ENCODE results near the gene CADM4.

Gene CADM4

DNA sequence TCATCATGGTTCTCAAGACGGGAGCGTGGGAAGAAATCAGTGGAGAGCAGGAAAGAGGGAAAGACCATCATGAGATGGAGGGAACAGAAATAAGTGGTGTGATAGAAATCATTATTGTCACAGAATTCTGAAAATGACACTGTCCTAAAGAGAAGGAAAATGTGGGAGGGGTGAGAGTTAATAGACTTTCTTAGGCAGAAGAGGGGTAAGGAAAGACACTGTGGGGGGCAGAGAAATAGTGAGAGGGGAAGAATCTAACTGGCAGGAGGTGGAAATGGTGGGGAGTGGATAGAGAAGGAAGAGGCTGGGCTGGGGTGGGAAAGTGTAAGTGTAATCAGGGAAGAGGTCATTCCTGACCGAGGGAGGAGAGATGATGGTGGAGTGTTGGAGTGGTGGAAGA is 60.9 kb downstream of the CADM4 start:
- no peak for DNase-seq

GRCh38 chr19:43575955-43576878 is 63.4 kb downstream of the CADM4 start:
- no peak for DNase-seq

GRCh38 chr19:43575156-43575950 is 64.3 kb downstream of the CADM4 start, which contains the start of the genes PINLYP and XRCC1:
PINLYP (plus strand) TSS chr19:43575801; CDS start chr19:43577192, 1,391 bp downstream.
XRCC1 (minus strand) TSS chr19:43575527; CDS start chr19:43575458, 69 bp downstream.
- peak; percentile 98 for DNase-seq

DNA sequence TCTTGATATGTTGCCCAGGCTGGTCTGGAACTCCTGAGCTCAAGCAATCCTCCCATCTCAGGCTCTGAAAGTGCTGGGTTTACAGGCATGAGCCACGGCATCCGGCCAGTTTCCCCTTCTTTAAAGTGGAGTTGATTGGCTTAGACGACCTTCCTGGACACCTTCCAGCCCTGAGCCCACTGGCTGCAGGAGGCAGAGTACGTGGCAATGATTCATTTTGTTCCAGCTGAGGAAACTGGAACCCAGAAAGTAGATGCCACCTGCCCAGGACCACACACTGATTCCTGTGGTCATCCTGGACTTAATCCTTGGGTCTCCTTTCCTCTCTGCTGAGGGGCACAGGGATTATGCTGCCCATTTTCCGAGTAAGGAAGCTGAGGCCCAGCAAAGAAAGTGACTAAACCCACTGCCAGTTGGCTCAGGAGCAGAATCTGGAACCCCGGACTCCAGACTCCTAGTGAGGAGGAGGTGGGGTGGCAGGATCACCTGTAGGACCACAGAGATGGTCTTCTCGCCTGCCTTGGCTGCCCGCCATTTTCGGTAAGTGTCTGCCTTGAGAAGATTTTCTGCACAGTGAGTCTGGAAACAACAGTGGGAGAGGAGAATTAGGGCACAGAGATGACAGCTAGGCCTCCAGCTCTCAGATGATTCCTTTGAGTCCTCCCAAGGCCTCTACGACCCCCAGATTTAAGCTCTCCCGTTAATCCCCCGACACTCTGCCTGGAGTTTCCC is 65.1 kb downstream of the CADM4 start:
- DNase-seq, result no peak
